Ramos (cell line): ENCODE data around the gene SLC22A12.
"Not testable (repeated sequence)": the region's sequence is repeated elsewhere in the genome, so short reads cannot be mapped to it uniquely, and the experiment has no call there.

Experiments
- in situ Hi-C: fragments of 300-500 bp; cut with MboI; formaldehyde crosslinking; loops from one replicate; pipeline ENCODE4 v1.14.3; 2022; ENCODE audit warnings: low sequenced_read_pairs; ENCODE audit not compliant: unreplicated experiment

Gene SLC22A12

DNA sequence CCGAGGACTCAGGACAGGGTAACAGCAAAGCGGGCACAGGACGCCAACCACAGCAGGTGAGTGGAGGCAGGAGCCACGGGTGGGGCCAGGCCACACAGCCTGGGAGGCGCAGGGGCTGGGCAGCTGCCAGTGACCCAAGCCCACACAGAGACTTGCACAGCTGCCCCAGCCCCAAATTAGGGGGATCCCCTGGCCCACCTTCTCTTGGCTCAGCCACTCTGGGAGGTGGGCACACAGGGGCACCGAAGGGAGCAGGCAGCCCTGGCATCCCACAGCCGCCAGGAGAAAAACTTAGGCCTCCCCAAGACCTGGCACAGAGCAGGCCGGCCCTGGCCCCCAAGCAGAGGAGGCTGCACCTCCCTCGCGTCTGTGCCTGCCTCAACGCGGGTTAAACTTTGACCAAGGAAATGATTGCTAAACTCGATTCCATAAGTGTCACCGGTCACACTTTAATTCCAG lies at the start of gene SLC22A12:
SLC22A12 (plus strand) TSS at position 458 of the 459 bp plus-strand sequence. CDS start 337 bp downstream, outside the sequence.
- in situ Hi-C loops: no loop called here

DNA sequence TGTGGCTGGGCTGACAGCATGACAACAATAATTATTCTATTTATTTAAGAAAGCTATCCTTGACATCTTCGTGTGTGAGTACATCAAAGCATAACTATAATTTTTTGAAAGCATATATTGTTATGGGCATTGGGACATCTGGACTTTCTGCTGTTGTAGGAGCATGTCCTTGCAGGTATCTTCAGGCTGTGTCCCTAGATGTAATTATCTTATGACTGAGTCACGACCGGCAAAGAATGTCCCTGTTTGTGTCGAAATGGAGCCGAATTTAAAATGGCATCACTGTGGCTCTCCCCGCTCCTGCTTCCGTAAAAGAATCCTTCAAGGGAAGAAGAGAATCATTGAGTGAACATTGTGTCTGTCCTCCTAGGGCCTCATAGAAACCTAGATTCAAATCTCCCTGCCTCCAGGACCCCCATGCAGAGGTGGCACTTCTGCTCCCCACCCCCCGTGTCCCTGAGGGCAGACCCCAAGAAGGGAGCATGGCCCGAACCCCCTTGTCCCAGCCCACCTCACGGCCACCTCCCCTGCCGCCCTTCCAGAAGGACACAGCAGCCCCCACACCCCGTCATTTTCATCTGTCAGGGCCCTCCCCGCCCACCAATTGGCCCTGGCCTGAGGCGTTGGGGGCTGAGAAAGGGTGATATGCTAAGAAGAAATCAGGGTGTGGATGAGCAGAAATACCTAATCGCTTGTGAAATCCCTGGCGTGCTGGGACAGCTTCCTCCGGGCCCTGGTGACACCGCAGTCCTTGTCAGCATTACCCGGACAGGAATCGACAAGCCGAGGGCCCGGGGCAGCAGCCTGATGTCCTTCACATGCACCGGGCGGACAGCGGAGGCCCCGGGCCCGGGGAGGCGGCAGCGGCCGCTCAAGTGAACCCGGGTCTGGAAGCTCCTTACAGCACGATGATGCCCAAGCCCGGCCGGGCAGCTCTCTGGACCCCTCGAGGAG lies 48.6 kb upstream of the SLC22A12 start:
- in situ Hi-C loops: no loop called here

DNA sequence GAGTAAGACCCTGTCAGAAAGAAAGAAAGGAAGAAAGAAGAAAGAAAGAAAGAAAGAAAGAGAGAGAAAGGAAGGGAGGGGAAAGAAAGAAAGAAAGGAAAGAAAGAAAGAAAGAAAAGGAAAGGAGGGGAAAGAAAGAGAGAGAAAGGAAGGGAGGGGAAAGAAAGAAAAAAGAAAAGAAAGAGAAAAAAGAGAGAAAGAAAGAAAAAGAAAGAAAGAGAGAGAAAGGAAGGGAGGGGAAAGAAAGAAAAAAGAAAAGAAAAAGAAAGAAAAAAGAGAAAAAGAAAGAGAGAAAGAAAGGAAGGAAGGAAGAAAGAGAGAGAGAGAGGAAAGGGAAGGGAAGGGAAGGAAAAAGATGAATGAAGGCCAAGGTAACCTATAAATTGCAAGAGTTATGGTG lies 47.2 kb upstream of the SLC22A12 start:
- in situ Hi-C loops: no loop called here

DNA sequence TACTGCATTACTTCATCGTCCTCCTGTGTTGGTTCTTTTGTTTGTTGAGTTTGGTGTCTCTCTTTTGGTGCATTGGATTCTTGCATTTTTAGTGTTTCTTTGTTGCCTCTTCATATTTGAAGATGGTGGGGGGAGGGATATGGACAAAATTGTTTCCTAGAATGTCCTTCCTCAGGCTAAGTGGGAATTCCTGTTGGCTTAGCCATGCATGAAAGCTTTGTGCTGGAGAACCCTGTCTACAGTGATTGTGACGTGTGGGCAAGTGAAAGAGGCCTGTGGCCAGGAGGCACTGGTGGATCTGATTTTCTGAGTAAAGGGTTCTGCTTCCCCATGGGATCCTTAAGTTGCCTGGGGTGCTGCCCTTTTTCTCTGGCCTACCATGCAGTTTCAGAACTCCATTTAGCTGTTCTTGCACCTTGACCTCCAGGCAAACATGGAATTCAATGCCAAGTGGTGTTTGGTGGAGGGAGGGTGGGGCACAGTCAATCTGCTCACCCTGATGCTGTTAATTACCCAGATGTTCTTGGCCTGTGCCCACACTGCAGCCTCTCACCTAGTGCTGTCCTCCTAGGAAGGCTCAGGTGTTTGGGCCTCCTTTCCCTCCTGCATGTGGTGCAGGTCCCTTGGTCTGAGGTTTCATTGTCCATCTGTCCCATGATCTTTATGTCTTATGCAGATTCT lies 46.3 kb upstream of the SLC22A12 start:
- in situ Hi-C loops: no loop called here

DNA sequence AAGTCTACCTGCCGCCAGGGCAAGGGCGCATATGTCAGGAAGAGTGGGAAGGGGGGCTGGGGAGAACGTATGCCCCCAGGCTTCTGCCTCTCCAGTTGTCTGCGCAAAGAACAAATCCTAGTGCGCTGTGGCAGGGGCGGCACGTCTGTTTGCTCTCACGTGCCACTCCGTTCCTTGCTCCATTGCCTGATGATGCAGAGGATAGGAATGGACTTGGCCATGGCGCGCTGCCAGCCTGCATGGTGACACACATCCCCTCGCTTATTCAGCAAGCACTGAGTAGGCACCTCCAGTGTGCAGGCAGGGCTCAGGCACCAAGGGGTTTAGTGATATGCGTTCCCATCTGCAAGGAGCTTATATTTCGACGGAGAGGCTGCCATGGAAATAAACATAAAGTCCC lies 45.4 kb upstream of the SLC22A12 start:
- in situ Hi-C loops: no loop called here

DNA sequence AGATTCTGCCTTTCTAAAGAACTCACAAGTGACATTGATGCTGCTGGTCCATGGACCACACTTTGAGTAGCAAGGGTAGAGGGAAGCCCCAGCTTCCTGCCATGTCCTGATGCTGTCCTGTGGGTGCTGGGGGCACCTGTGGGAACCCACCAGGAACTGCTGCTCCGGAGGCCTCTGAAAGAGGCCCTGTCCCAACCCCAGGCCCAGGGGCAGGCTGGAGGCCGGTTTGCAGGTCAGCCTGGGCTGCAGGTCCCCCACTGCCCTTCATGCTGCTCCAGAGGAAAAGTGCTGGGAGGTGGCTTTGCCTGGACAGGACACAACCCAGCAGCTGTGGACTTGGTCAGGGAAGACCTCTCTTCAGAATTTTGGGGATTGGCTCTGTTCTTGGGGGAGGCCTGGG lies 44.8 kb upstream of the SLC22A12 start:
- in situ Hi-C loops: no loop called here

DNA sequence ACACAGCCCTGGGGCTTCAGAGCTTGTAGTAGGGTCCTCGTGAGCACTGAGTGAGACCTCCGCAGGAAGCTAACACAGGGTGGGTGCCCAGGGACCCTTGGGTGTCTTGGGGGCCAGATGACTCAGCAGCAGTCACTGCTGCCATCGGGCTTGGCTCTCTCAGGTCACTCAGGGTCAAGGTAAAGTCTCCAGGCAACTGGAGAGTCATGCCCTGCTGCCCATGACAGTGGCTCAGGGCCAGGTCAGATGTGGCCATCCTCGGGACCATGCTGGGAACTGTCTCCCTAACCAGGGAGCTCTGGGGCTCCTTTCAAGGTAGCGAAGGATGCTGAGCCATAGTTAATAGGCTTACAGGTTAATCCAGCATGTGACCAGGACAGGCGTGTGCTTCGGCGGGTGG lies 44.4 kb upstream of the SLC22A12 start:
- in situ Hi-C loops: no loop called here

DNA sequence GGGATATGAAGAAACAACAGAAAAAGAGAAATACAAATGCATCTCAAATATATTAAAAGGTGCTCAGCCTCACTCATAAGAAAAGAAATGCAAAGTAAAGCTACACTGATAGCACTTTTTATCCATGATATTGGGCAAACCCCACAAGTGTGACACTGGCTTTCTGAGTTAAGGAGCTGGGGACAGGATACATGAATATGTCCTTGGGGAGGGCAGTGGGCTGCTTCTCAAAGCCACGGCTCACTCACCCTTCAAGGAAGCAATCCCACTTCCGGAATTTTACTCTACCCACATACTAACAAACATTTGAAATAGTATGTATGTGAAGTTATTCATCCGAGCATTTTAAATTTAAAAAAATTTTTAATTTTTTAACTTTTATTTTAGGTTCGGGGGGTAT lies 41.1 kb upstream of the SLC22A12 start:
- in situ Hi-C loops: no loop called here

DNA sequence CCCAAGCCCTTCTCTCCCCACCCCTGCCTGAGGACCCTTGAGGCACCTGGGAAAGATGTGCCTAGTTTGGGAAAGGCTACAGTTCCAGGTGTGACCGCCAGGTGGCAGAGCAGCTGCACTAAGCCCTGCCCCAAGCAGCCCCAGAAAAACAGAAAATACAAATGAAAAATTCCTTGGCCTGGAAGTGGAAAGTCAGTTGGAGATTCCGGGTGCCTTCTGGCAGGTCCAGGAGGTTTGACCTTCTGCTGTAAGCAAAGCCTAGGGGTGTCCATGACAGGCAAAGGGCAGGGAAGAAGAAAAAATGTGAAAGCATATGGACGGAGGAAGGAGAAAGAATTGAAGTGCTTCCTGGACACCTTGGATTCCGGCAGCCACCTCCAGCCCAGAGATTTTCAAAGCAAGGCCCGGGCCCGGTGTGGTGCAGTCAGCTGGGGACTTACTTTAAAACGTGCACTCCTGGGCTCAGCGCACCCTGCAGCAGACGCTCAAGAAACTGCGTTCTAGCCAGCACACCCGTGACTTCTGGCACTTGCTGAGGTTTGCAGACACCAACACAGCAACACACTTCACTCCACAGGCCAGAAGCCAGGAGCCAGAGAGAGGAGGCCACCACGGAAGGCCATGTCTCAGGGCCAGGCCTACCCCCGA lies 37.3 kb upstream of the SLC22A12 start:
- in situ Hi-C loops: no loop called here

DNA sequence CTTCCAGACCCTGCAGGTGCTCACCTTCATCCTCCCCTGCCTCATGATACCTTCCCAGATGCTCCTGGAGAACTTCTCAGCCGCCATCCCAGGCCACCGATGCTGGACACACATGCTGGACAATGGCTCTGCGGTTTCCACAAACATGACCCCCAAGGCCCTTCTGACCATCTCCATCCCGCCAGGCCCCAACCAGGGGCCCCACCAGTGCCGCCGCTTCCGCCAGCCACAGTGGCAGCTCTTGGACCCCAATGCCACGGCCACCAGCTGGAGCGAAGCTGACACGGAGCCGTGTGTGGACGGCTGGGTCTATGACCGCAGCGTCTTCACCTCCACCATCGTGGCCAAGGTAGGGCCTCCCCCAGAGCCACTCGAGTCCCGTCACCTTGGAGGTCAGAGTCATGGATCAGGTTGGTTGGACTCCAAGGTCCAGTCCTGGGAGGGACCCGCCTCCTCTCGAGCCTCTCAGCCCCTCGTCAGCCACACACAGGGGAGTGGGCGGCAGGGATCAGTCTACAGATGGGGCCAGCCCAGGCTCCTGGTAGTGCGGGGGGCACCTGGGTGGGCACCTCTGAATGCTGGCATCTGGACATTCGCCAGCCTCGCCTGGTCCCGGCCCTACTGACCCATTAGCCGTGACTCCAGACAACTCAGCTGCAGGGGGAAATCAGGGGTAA lies 34.8 kb upstream of the SLC22A12 start:
- in situ Hi-C loops: no loop called here

DNA sequence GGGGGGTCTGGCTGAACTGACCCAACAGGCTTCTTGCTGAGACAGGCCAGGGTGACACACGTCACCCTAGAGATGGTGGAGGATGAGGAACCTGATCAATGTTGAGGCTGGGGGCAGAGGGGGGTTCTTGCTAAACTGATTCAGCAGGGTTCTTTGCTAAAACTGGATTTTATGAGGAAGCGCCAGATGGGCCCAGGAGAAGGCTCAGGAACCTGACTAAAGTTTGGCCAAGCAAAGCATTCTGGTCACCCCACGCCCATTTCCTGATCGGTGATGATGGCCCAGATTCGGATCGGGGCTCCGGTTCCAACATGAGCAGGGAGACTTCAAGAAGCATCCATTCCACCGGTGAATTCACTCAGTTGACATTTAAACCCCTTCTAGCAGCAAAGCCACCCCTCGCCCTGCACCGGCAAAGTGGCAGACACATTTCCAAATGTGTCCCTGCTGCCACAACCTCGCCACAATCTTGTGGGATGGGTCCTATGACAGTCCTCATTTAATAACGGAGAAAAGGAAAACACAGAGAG lies 34.2 kb upstream of the SLC22A12 start:
- in situ Hi-C loops: no loop called here

DNA sequence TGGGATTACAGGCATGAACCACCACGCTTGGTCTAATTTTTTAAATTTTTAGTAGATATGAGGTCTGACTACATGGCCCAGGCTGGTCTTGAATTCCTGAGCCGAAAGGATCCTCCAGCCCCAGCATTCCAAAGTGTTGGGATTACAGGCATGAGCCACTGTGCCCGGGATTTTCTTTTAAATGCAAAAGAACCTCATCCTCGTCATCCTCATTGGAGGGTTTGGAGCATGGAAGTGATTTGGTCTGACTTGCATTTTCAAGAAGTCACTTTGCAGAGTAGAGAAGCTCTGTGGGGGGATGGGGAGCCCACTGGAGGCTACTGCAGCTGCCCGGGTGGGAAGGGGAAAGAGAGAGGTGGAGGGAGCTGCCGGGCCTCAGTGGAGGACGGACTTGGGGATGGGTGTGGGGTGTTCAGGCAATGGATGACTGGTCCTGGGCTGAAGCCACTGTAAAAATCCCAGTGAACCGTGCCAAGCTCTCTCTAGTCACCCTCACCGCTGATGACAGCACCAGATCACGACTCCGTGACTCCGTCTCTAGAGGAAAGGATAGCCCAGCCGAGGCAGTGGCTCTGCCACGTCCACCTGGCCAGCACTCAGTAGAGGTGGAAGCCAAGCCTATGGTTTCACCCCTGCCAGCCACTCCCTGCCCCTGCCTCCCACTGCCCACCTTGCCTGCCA lies 32.8 kb upstream of the SLC22A12 start:
- in situ Hi-C loops: no loop called here

DNA sequence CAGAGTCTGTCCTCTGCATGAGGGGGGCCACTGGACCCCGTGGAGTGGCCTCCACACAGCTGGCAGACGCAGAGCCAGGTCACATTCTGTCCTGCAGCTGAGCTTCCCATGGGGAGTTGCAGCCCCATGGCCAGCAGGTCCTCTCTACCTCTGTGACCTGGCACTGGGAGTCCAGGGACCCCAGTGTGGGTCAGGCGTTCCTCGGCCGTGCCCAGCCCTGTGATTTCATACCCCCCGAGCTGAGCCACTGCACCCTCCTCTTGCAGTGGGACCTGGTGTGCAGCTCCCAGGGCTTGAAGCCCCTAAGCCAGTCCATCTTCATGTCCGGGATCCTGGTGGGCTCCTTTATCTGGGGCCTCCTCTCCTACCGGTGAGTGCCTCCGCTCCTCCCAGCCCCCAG lies 32.2 kb upstream of the SLC22A12 start:
- in situ Hi-C loops: no loop called here

DNA sequence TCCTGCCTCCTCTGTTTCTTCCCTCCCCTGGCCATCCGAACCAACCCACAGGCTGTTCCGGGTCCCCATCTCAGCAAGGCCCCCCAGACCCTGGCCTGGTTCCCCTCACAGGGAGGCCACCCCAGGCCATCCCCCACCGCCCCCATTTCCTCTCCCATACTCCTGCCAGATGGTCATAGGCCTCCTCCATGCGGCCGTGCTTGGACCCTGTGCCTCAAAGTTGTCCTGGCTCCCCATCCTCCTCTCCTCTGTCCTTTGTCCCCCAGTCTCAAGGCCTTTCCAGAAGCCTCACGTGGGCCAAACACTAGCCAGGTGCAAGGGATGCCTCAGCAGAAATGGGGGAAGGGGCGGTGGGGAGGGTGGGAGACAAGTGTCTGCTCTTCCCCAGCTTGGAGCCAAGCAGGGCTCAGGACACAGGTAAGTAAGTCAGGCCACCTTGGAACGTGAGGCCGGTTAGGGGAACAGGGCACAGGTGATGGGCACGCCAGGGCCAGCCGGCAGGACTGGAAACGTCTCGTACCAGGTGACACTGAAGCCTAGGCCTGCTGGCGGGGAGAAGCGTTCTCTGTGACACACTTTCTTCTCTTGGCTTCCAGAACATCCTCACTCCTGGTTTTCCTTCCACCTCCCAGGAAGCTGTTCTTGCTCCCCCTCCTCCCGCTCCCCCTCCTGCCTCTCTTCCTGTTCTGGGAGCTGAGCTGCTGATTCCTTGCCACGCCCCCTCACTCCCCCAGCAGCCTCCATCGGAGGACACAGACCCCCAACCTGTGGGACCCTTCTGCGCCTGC lies 31.5 kb upstream of the SLC22A12 start:
- in situ Hi-C loops: no loop called here

DNA sequence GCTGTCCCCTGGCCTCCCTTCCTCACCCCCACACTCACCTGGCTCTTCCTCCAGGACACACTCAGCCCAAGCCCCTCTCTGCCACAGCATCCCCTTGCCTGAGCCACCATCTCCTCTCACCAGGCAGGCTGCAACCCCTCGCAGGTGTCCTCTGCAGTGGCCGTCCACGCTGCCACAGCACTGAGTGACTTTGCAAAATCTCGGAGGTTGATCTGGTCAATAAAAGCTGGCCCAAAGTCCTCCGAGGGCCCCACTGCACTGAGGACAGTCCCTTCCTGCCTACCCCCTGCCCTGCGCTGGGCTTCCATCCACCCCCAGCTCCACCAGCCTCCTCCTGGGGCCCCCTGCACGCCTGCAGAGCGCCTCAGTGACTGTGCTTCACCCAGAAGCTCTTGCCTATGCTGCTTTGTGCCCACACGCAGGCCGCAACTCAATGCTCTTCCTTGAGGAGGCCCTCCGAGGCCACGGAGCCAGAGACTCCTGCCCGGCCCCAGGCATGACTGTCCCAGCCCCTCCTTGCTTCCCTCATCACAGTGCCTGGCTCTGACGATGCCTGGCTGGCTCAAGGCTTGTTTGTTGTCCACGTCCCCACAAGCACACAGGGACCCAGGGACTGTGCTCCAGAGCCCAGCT lies 30.8 kb upstream of the SLC22A12 start:
- in situ Hi-C loops: no loop called here

DNA sequence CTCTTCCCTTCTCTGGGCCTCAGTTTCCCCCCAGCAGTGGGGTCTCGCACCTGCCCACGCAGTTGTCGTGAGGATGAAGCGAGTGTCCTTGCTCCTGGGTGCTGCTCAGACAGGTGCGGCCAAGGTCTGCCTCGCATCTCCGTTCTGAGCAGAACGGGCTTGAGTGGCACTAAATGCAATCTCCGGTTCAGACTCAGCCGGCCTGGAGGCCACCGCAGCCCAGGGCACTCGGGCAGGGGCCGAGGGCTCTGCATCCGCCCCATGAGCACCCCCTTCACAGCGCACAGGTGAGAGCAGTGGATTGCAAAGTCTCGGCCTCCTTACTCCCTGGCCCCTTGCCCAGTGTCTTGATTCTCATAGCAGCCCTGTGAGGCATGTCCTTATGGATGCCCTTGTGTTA lies 30.1 kb upstream of the SLC22A12 start:
- in situ Hi-C loops: no loop called here

DNA sequence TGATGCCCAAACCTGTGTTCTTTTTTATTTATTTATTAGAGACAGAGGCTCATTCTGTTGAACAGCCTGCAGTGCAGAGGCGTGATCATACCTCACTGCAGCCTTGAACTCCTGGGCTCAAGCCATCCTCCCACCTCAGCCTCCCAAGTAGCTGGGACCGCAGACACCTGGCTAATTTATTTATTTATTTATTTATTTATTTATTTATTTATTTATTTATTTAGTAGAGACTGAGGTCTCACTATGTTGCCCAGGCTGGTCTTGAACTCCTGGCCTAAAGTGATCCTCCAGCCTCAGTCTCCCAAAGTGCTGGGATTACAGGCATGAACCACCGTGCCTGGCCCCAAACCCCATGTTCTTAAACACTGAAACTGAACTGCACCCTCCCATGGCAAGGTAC lies 29.6 kb upstream of the SLC22A12 start:
- in situ Hi-C loops: not testable (repeated sequence)

DNA sequence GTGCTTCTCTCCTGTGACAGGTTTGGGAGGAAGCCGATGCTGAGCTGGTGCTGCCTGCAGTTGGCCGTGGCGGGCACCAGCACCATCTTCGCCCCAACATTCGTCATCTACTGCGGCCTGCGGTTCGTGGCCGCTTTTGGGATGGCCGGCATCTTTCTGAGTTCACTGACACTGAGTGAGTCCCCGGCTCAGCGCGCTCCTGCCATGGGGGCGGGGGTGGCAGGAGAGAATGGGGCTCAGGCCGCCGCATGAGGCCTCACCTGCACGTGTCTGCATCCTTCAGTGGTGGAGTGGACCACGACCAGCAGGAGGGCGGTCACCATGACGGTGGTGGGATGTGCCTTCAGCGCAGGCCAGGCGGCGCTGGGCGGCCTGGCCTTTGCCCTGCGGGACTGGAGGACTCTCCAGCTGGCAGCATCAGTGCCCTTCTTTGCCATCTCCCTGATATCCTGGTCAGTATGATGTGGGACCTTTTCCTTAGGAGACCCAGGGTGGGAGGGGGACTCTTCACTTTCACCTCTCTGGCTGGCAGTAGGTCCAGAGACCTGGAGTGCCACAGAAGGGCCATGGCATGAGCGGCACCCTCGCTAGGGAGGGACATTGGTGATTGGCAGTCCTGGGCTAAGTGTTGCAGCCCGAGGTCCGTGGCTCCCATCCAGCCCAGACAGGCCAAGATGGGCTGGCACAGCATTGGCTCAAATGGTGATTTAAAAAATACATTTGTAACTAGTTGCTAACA lies 28.9 kb upstream of the SLC22A12 start:
- in situ Hi-C loops: no loop called here
